Measurements from ENCODE around the gene MPND. TPM values are rescaled to one million over a fixed set of nuclear protein-coding genes. Genes with fewer than 3 reads are reported as not detected.

The MPND gene
- total RNA-seq, 1 experiment from 2014 or later: 37.0 TPM

- Mint-ChIP-seq H3K27me3 (ENCODE audit: low read depth) (peaks cover 4% of the 10 kb centered on the region), H3K36me3 (ENCODE audit: insufficient read depth in 1 of 3, low read depth in 3 of 3) (peaks cover 1 to 36% (median 14%) of the 10 kb centered on the region in 3 experiments; a peak in 5 of 7 replicates), H3K4me1 (peaks cover 7 to 9% of the 10 kb centered on the region in 2 experiments; a peak in 3 of 4 replicates), H3K4me3 (no peak overlapping the region; a peak in 1 of 5 replicates), H3K27ac (peak overlapping the region in 1 of 3 experiments; percentile 85; a peak in 2 of 7 replicates), H3K9me3 (no peaks in the 10 kb centered on the region; a peak in 1 of 5 replicates)
- Histone ChIP-seq H3K79me1 (ENCODE audit: insufficient read depth, low read depth, low read length, poor library complexity, severe bottlenecking) (no peaks in the 10 kb centered on the region), H4K8ac (replicated peaks; ENCODE audit: insufficient read length, low read depth, low read length) (no peak overlapping the region), H2AK5ac (ENCODE audit: insufficient read length, low read length) (no peak overlapping the region), H2AFZ (ENCODE audit: low read length) (no peak overlapping the region), H3K79me2 (ENCODE audit: insufficient read depth, low read length) (no peaks in the 10 kb centered on the region), H3K56ac (ENCODE audit: insufficient read length, low read depth, low read length) (no peak overlapping the region), H2BK20ac (ENCODE audit: low read depth, low read length, poor library complexity, severe bottlenecking) (no peak overlapping the region), H3K9ac (ENCODE audit: extremely low read depth, insufficient read length, low read length) (no peak overlapping the region), H3T11ph (ENCODE audit: low read length) (no peak overlapping the region), H3K23ac (ENCODE audit: insufficient read length, low read depth, low read length) (no peak overlapping the region), H3K27me3 (ENCODE audit: insufficient read depth, low read length) (no peaks in the 10 kb centered on the region), H2BK15ac (ENCODE audit: low read depth, low read length) (no peak overlapping the region), H3K4ac (ENCODE audit: low read depth, low read length) (no peak overlapping the region), H3K14ac (ENCODE audit: insufficient read depth, low read length) (no peak overlapping the region), H4K91ac (ENCODE audit: insufficient read length, low read depth, low read length) (no peak overlapping the region), H2BK5ac (ENCODE audit: insufficient read length, low read length) (no peak overlapping the region), H2BK12ac (ENCODE audit: insufficient read length, low read depth, low read length) (no peak overlapping the region), H3K4me1 (ENCODE audit: insufficient read depth, low read length) (no peaks in the 10 kb centered on the region; the same call in 1 of the 2 replicates), H3K9me3 (ENCODE audit: control insufficient read depth, low read depth, low read length) (no peaks in the 10 kb centered on the region), H4K5ac (ENCODE audit: insufficient read length, low read depth, low read length) (no peak overlapping the region), H3K18ac (ENCODE audit: insufficient read length, low read depth, low read length) (no peak overlapping the region), H3K4me2 (ENCODE audit: insufficient read depth, insufficient read length, low read length) (no peak overlapping the region), H3K27ac (ENCODE audit: insufficient read length, low read depth, low read length) (no peak overlapping the region), H2BK120ac (ENCODE audit: low read depth, low read length, poor library complexity, severe bottlenecking) (no peak overlapping the region), H4K20me1 (ENCODE audit: control insufficient read depth, insufficient read depth, insufficient read length) (no peaks in the 10 kb centered on the region), H3K23me2 (ENCODE audit: insufficient read length, low read depth, low read length, poor library complexity, severe bottlenecking) (no peaks in the 10 kb centered on the region)
- TF ChIP-seq CTCF (conservative IDR thresholded peaks at IDR 0.05): no peak
- no CpG with 5 or more reads among the region's 9 CpGs for WGBS (ENCODE audit: extremely low coverage, insufficient read length, low lambda C conversion rate)
- no peak for DNase-seq
Observed at GRCh38 chr19:4360081-4360569, 16.8 kb downstream of the MPND start.

Data from H9 (cell line).